NT2/D1 (cell line): ENCODE data around the gene CNPY2.

Experiments
- SUZ12 ChIP-seq: IDR thresholded peaks from 2 replicates; pipeline ENCODE4 v1.6.1; 2011; ENCODE audit not compliant: insufficient read length, insufficient read depth; ENCODE audit errors: extremely low read depth
- YY1 ChIP-seq: IDR thresholded peaks from 2 replicates; pipeline ENCODE4 v1.6.1; 2011; ENCODE audit not compliant: insufficient read length, insufficient read depth
- ZNF274 ChIP-seq: IDR thresholded peaks from 2 replicates; pipeline ENCODE4 v1.6.1; 2011; ENCODE audit warnings: mild to moderate bottlenecking, low read depth, low read length

GRCh38 chr12:56297400-56297799 is 18.4 kb downstream of the CNPY2 start:
- TF ChIP-seq YY1 (no peak), SUZ12 (no peak), ZNF274 (no peak)
